ENCODE results near the gene PTGES3L. TPM values are rescaled to one million over a fixed set of nuclear protein-coding genes. Genes with fewer than 3 reads are reported as not detected.

The PTGES3L gene
- total and polyA plus RNA-seq, 2 of the 13 experiments (the other 11 are each of a cell fraction or from before 2014, with no cell fraction given): 1.2 to 2.9 TPM

DNA sequence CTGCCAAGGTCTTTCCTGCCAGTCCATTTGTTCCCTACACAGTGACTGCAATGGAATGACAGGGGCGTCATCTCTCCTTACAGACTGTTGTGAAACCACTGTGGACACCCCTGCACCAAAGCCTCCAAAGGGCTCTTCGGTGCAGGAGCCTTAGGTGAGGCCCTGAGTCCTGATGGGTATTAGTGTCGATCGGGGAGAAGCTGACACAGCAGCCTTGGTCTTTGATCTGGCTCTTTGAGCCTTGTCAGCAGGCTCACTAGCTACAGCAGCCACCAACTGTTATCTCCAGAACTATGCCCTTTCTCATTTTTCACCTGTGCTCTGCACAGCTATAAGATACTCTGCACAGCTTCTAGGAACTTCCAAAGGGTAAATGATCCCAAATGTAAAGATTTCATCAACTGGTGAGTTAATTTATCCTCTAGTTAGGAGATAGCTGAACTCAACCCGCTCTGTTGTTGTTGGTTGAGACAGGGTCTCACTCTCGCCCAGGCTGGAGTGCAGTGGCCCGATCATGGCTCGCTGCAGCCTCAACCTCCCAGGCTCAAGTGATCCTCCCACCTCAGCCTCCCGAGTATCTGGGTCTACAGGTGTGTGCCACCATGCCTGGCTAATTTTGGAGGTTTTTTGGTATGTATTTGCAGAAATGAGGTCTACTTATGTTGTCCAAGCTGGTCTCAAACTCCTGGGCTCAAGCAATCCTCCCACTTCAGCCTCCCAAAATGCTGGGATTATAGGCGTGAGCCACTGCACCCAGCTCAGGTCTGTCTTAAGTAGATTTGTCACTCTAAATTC is 59.6 kb downstream of the PTGES3L start (continued):
- TF ChIP-seq, protein P1, sequence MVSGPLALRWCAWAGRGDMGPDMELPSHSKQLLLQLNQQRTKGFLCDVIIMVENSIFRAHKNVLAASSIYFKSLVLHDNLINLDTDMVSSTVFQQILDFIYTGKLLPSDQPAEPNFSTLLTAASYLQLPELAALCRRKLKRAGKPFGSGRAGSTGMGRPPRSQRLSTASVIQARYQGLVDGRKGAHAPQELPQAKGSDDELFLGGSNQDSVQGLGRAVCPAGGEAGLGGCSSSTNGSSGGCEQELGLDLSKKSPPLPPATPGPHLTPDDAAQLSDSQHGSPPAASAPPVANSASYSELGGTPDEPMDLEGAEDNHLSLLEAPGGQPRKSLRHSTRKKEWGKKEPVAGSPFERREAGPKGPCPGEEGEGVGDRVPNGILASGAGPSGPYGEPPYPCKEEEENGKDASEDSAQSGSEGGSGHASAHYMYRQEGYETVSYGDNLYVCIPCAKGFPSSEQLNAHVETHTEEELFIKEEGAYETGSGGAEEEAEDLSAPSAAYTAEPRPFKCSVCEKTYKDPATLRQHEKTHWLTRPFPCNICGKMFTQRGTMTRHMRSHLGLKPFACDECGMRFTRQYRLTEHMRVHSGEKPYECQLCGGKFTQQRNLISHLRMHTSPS (CRISPR knock-in tag; IDR thresholded peaks at IDR 0.05; ENCODE audit: low read depth): peak; percentile 48; the same call in 1 of the 2 replicates
- TF ChIP-seq KLF13 (CRISPR knock-in tag; IDR thresholded peaks at IDR 0.05): no peak
- TF ChIP-seq SKIL (CRISPR knock-in tag; IDR thresholded peaks at IDR 0.05; ENCODE audit: borderline replicate concordance): peak; percentile 40; the same call in 1 of the 2 replicates
- TF ChIP-seq, protein P2, sequence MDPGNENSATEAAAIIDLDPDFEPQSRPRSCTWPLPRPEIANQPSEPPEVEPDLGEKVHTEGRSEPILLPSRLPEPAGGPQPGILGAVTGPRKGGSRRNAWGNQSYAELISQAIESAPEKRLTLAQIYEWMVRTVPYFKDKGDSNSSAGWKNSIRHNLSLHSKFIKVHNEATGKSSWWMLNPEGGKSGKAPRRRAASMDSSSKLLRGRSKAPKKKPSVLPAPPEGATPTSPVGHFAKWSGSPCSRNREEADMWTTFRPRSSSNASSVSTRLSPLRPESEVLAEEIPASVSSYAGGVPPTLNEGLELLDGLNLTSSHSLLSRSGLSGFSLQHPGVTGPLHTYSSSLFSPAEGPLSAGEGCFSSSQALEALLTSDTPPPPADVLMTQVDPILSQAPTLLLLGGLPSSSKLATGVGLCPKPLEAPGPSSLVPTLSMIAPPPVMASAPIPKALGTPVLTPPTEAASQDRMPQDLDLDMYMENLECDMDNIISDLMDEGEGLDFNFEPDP (CRISPR knock-in tag; conservative IDR thresholded peaks at IDR 0.05): no peak
- TF ChIP-seq AFF4 (CRISPR knock-in tag; IDR thresholded peaks at IDR 0.05): no peak
- TF ChIP-seq CBX2 (IDR thresholded peaks at IDR 0.05; ENCODE audit: low read depth, low read length): no peak
- TF ChIP-seq CBX2 (CRISPR knock-in tag; IDR thresholded peaks at IDR 0.05; ENCODE audit: low read depth): no peak
- peak; percentile 48; the same call in 1 of the 2 replicates for TF ChIP-seq ERF (CRISPR knock-in tag; IDR thresholded peaks at IDR 0.05)
- no peak for TF ChIP-seq ZFP36L2 (CRISPR knock-in tag; IDR thresholded peaks at IDR 0.05)
- TF ChIP-seq KDM3A (CRISPR knock-in tag; IDR thresholded peaks at IDR 0.05; ENCODE audit: low read depth): no peak
- TF ChIP-seq TFDP1 (CRISPR knock-in tag; IDR thresholded peaks at IDR 0.05; ENCODE audit: borderline replicate concordance): no peak
- peak; percentile 38; the same call in 1 of the 2 replicates for TF ChIP-seq SNAI1 (CRISPR knock-in tag; IDR thresholded peaks at IDR 0.05; ENCODE audit: borderline replicate concordance)
- 0 out of 2 replicates have a peak, but pooled peaks have one; percentile 31 for TF ChIP-seq SIN3A (IDR thresholded peaks at IDR 0.05; ENCODE audit: borderline replicate concordance, low read depth, low read length)
- no peak for TF ChIP-seq ZNF577 (CRISPR knock-in tag; IDR thresholded peaks at IDR 0.05; ENCODE audit: borderline replicate concordance, low read depth)

Data from HepG2 (cell line).